Measurements from ENCODE around the gene ADAM22.

DNA sequence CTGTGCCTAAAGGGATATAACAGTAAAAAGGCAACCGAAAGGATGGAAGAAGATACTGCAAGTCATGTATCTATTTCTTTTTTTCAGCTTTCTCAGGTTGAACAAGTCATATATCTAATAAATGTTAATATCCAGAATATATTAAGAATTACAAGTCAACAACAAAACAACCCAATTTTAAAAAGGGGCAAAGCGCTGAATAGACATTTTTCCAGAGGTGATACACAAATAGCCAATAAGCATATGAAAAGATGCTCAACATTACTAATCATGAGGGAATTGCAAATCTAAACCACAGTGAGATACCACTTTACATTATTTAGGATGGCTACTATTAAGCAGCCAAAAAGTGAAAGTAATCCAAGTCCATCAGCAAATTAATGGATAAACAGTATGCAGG, 34.8 kb upstream of the ADAM22 start:
- no peak for TF ChIP-seq TAF1 (IDR thresholded peaks at IDR 0.05; ENCODE audit: borderline replicate concordance, insufficient read depth, low read length)
- TF ChIP-seq POLR2AphosphoS5 (IDR thresholded peaks at IDR 0.05; ENCODE audit: low read depth, low read length): no peak

Data from PFSK-1 (cell line).